ENCODE data around the gene NMNAT3.

- TF ChIP-seq, protein P1, sequence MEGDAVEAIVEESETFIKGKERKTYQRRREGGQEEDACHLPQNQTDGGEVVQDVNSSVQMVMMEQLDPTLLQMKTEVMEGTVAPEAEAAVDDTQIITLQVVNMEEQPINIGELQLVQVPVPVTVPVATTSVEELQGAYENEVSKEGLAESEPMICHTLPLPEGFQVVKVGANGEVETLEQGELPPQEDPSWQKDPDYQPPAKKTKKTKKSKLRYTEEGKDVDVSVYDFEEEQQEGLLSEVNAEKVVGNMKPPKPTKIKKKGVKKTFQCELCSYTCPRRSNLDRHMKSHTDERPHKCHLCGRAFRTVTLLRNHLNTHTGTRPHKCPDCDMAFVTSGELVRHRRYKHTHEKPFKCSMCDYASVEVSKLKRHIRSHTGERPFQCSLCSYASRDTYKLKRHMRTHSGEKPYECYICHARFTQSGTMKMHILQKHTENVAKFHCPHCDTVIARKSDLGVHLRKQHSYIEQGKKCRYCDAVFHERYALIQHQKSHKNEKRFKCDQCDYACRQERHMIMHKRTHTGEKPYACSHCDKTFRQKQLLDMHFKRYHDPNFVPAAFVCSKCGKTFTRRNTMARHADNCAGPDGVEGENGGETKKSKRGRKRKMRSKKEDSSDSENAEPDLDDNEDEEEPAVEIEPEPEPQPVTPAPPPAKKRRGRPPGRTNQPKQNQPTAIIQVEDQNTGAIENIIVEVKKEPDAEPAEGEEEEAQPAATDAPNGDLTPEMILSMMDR (IDR thresholded peaks at IDR 0.05) = no peak
- TF ChIP-seq POLR2A (IDR thresholded peaks at IDR 0.05) (no peak), POLR2AphosphoS5 (IDR thresholded peaks at IDR 0.05) (no peak), EP300 (IDR thresholded peaks at IDR 0.05) (no peak)
These were observed 151.6 kb downstream of the NMNAT3 start for GRCh38 chr3:139526146-139526545.

Data from stomach (tissue), 4 donors.